ENCODE measurements around the gene SEMA4G.

SEMA4G gene

DNA sequence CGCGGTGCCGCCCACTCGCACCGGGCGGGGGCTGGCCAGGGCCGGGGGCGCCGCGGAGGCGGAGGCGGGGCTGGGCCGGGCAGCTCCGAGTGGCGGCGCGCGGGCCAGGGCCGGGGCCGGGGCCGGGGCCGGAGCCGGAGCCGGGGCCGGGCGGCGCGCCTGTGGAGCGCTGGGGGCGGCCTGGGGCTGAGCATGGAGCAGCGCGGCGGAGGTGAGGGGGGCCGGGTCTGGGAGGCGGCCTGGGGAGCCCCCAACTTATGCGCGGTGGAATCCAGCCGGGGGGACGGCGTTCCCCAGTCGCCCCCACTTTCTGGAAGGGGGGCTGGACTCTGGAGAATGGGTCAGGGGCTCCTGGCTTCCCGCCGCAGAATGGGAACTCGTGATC is 30.4 kb downstream of the SEMA4G start, which contains the start of gene LZTS2:
TSS of gene LZTS2 (plus strand) at position 67 of the 385 bp plus-strand sequence. CDS start 2,731 bp downstream, outside the sequence.
- TF ChIP-seq, protein P1, sequence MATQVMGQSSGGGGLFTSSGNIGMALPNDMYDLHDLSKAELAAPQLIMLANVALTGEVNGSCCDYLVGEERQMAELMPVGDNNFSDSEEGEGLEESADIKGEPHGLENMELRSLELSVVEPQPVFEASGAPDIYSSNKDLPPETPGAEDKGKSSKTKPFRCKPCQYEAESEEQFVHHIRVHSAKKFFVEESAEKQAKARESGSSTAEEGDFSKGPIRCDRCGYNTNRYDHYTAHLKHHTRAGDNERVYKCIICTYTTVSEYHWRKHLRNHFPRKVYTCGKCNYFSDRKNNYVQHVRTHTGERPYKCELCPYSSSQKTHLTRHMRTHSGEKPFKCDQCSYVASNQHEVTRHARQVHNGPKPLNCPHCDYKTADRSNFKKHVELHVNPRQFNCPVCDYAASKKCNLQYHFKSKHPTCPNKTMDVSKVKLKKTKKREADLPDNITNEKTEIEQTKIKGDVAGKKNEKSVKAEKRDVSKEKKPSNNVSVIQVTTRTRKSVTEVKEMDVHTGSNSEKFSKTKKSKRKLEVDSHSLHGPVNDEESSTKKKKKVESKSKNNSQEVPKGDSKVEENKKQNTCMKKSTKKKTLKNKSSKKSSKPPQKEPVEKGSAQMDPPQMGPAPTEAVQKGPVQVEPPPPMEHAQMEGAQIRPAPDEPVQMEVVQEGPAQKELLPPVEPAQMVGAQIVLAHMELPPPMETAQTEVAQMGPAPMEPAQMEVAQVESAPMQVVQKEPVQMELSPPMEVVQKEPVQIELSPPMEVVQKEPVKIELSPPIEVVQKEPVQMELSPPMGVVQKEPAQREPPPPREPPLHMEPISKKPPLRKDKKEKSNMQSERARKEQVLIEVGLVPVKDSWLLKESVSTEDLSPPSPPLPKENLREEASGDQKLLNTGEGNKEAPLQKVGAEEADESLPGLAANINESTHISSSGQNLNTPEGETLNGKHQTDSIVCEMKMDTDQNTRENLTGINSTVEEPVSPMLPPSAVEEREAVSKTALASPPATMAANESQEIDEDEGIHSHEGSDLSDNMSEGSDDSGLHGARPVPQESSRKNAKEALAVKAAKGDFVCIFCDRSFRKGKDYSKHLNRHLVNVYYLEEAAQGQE (IDR thresholded peaks at IDR 0.05; ENCODE audit: low read depth), result no peak
- TF ChIP-seq EGR1 (IDR thresholded peaks at IDR 0.05) (peak; percentile 72), EP300 (IDR thresholded peaks at IDR 0.05; ENCODE audit: borderline replicate concordance) (no peak), TEAD4 (IDR thresholded peaks at IDR 0.05) (no peak), USF1 (IDR thresholded peaks at IDR 0.05) (no peak)

DNA sequence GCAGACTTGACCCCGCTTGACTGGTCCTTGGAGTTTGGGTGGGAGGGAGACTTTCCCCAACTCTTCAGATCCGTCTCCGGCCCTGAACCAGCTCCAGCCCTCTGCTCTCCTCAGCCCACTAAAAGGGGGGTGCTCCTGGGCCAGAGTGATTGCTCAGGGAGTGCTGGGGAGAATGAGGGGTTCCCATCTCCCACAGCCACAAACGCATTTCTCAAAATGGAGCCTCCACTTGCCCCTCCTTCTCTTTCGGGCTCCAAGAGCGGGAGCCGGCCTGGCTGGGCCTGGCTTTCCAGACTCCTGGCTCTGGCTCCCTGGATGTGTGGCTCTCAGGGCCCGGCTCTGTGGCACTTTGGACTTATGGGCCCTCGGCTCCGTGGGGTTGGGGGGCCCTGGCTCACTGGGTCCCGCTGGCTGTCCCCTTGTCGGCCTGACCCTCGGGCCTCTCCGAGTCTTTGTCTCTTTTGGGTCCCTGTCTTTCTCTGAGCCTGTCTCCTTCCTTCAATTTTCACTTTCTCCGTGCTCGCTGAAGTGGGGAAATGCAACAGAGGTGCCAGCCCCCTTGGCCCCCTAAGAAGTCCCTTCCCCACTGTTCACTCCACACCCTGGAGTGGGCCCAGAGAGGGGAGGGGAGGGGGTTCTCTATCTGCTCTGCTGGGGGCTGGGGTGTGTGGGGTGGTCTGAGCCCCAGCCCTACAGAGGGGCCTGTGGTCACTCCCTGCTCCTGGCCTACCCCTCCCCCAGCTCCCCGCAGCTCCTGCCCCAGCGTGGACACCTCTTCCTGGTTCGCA is 31.0 kb downstream of the SEMA4G start:
- TF ChIP-seq TEAD4 (IDR thresholded peaks at IDR 0.05), result no peak
- TF ChIP-seq FOXM1 (IDR thresholded peaks at IDR 0.05; ENCODE audit: borderline replicate concordance, low read depth), result no peak
- TF ChIP-seq, protein P1 (IDR thresholded peaks at IDR 0.05; ENCODE audit: low read depth), result no peak
- no peak for TF ChIP-seq RAD21 (IDR thresholded peaks at IDR 0.05; ENCODE audit: low read depth)
- TF ChIP-seq CEBPB (IDR thresholded peaks at IDR 0.05), result no peak
- TF ChIP-seq MAX (IDR thresholded peaks at IDR 0.05), result no peak
- TF ChIP-seq NFIC (IDR thresholded peaks at IDR 0.05), result no peak

DNA sequence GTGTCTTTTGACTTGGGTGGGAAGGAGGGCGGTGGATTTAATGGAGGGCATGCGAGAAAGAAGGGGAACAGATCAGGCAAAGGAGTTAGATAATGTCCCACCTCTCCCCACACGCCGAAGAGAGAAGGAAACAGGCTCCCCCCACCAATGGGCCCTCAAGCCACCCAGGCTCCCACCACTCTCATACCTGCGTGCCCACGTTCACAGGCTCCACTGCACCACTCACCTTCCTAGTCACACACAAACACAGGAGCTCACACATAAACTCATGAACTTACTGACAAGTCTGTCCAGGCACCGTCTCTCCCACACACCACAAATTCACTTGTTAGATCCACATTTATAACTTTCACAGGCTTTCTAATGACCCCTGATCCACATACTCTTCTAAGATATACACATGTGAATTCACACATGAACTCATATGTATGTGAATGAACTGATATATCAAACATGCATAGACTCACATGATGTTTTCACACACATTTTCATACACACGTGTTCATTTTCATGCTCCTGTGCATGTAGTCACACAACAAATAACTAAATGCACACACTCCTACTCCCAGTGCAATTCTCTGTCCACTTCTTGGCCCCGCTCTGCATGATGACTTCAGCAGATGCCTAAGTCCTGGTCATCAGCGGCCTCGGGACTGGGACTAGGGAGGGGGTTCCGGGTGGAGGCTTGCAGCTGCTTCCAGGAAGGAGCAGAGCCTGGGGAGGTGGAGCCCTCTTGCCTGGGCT is 31.8 kb downstream of the SEMA4G start:
- TF ChIP-seq CEBPB (IDR thresholded peaks at IDR 0.05), result no peak
- TF ChIP-seq NFIC (IDR thresholded peaks at IDR 0.05), result no peak
- no peak for TF ChIP-seq EP300 (IDR thresholded peaks at IDR 0.05; ENCODE audit: borderline replicate concordance)
- TF ChIP-seq, protein P1 (IDR thresholded peaks at IDR 0.05; ENCODE audit: low read depth), result no peak
- no peak for TF ChIP-seq ZBTB7A (IDR thresholded peaks at IDR 0.05; ENCODE audit: low read depth)
- TF ChIP-seq CREB1 (IDR thresholded peaks at IDR 0.05; ENCODE audit: low read depth), result no peak
- TF ChIP-seq TAF1 (IDR thresholded peaks at IDR 0.05; ENCODE audit: low read depth), result no peak
- no peak for TF ChIP-seq FOXM1 (IDR thresholded peaks at IDR 0.05; ENCODE audit: borderline replicate concordance, low read depth)
- no peak for TF ChIP-seq MAX (IDR thresholded peaks at IDR 0.05)
- TF ChIP-seq USF1 (IDR thresholded peaks at IDR 0.05), result no peak
- no peak for TF ChIP-seq TCF12 (IDR thresholded peaks at IDR 0.05; ENCODE audit: low read depth)
- TF ChIP-seq EGR1 (IDR thresholded peaks at IDR 0.05), result no peak
- no peak for TF ChIP-seq TEAD4 (IDR thresholded peaks at IDR 0.05)
- no peak for TF ChIP-seq RAD21 (IDR thresholded peaks at IDR 0.05; ENCODE audit: low read depth)
- TF ChIP-seq YY1 (IDR thresholded peaks at IDR 0.05; ENCODE audit: low read depth), result no peak

- TF ChIP-seq EP300 (IDR thresholded peaks at IDR 0.05; ENCODE audit: borderline replicate concordance) (no peak), FOXM1 (IDR thresholded peaks at IDR 0.05; ENCODE audit: borderline replicate concordance, low read depth) (no peak), MAX (IDR thresholded peaks at IDR 0.05) (no peak), YY1 (IDR thresholded peaks at IDR 0.05; ENCODE audit: low read depth) (no peak), USF1 (IDR thresholded peaks at IDR 0.05) (no peak), RAD21 (IDR thresholded peaks at IDR 0.05; ENCODE audit: low read depth) (no peak), TCF12 (IDR thresholded peaks at IDR 0.05; ENCODE audit: low read depth) (no peak), CEBPB (IDR thresholded peaks at IDR 0.05) (no peak), TAF1 (IDR thresholded peaks at IDR 0.05; ENCODE audit: low read depth) (no peak), ZBTB7A (IDR thresholded peaks at IDR 0.05; ENCODE audit: low read depth) (no peak), NFIC (IDR thresholded peaks at IDR 0.05) (no peak), CREB1 (IDR thresholded peaks at IDR 0.05; ENCODE audit: low read depth) (no peak), TEAD4 (IDR thresholded peaks at IDR 0.05) (no peak), EGR1 (IDR thresholded peaks at IDR 0.05) (no peak)
- TF ChIP-seq, protein P1 (IDR thresholded peaks at IDR 0.05; ENCODE audit: low read depth), result no peak
Observed at GRCh38 chr10:101001659-101002035, 32.3 kb downstream of the SEMA4G start.
